OCI-LY1 (cell line): Measurements from ENCODE around the gene TTC28.

Source experiments
- H2AFZ ChIP-seq: fragments of 200-600 bp; sonication (generic), shearing (Covaris generic); 2 replicates; pipeline ENCODE4 v1.6.0; 2014; ENCODE audit warnings: antibody characterized with exemption, mild to moderate bottlenecking, low read length
- H3F3A ChIP-seq: fragments of 200-600 bp; sonication (generic), shearing (Covaris generic); 2 replicates; pipeline ENCODE4 v1.6.0; 2014; ENCODE audit warnings: mild to moderate bottlenecking, antibody characterized with exemption, low read length, moderate library complexity; ENCODE audit not compliant: insufficient read depth
- H3K27ac ChIP-seq: fragments of 200-600 bp; sonication (generic); 2 replicates; pipeline ENCODE4 v1.5.1; 2014; ENCODE audit warnings: low read length, mixed run types, mild to moderate bottlenecking, low read depth; ENCODE audit not compliant: poor library complexity, severe bottlenecking
- H3K27me3 ChIP-seq: fragments of 200-600 bp; sonication (generic); 2 replicates; pipeline ENCODE4 v1.6.0; 2014; ENCODE audit warnings: antibody characterized with exemption, mild to moderate bottlenecking, low read length, moderate library complexity; ENCODE audit not compliant: insufficient read depth
- H3K36me3 ChIP-seq: fragments of 200-600 bp; sonication (generic); 2 replicates; pipeline ENCODE4 v1.6.1; 2014; ENCODE audit warnings: mild to moderate bottlenecking, antibody characterized with exemption, low read length, moderate library complexity, mixed read lengths; ENCODE audit not compliant: insufficient read depth
- H3K4me1 ChIP-seq: fragments of 200-600 bp; sonication (generic); 2 replicates; pipeline ENCODE4 v1.5.1; 2014; ENCODE audit warnings: mild to moderate bottlenecking, low read length, moderate library complexity; ENCODE audit not compliant: insufficient read depth, severe bottlenecking
- H3K4me2 ChIP-seq: fragments of 200-600 bp; sonication (generic), shearing (Covaris generic); 2 replicates; pipeline ENCODE4 v1.6.1; 2014; ENCODE audit warnings: low read length
- H3K4me3 ChIP-seq: fragments of 200-600 bp; sonication (generic); 2 replicates; pipeline ENCODE4 v1.5.1; 2014; ENCODE audit warnings: low read length, low read depth, mild to moderate bottlenecking, mixed read lengths; ENCODE audit not compliant: poor library complexity, severe bottlenecking
- H3K79me2 ChIP-seq: fragments of 200-600 bp; shearing (Covaris generic); 2 replicates; pipeline ENCODE4 v1.6.1; 2016; ENCODE audit warnings: mixed run types, low read length, mixed read lengths; ENCODE audit not compliant: insufficient read depth
- H3K9ac ChIP-seq: fragments of 200-600 bp; sonication (generic), shearing (Covaris generic); 2 replicates; pipeline ENCODE4 v1.6.1; 2014; ENCODE audit warnings: mild to moderate bottlenecking, low read length, mixed read lengths
- H3K9me2 ChIP-seq: fragments of 200-600 bp; sonication (generic), shearing (Covaris generic); 2 replicates; pipeline ENCODE4 v1.6.1; 2014; ENCODE audit warnings: low read depth, mild to moderate bottlenecking, low read length, mixed read lengths
- H3K9me3 ChIP-seq: fragments of 200-600 bp; shearing (Covaris generic); 2 replicates; pipeline ENCODE4 v1.6.1; 2014; ENCODE audit warnings: low read length, mixed read lengths
- H4K20me1 ChIP-seq: fragments of 200-600 bp; sonication (generic), shearing (Covaris generic); 2 replicates; pipeline ENCODE4 v1.6.0; 2016; ENCODE audit warnings: mild to moderate bottlenecking, low read length; ENCODE audit not compliant: insufficient read depth
- EZH2 ChIP-seq: fragments of 200-600 bp; sonication (generic), shearing (Covaris generic); IDR thresholded peaks from 2 replicates; pipeline ENCODE4 v1.8.0; 2017; ENCODE audit warnings: borderline replicate concordance, mixed run types, mild to moderate bottlenecking, antibody characterized with exemption, low read length, moderate library complexity, mixed read lengths
- TF ChIP-seq, protein P1 (sequence below): fragments of 200-600 bp; sonication (generic), shearing (Covaris generic); IDR thresholded peaks from 2 replicates; pipeline ENCODE4 v1.5.1; 2017; ENCODE audit warnings: mild to moderate bottlenecking, antibody characterized with exemption, low read length, moderate library complexity, mixed read lengths

Gene TTC28

DNA sequence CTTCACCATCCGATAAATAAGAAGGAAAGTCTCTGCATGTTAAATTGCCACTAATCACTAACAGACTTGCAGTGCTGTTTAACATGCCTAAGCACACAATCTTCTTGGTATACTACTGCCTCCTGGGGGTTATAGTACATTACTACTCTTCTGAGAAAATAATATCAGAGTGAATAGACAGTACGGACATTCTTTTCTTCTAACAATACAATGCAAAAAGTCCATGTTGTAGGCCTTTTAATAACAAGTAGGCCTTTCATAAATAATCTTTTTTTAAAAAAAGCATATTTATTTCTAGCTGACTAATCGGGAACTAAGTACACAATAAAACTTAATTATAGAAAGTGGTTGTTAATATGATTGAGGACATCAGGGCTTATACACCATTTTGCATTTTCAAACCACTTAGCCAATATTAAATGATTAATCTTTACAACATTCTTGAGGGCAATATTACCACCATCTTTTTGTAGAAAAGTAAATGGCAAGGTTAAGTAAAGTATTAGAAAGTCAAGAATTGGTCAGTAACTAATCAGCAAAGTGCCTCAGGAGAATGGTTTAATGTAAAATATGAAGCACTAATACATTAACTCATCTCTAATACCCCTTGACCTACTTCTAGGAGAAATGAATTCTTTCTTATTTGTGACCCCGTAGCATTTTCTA is 84.7 kb downstream of the TTC28 start:
- no peaks in the 10 kb centered on the region for H3F3A ChIP-seq
- H3K9me3 ChIP-seq = no peaks in the 10 kb centered on the region
- no peak overlapping the region for H3K4me3 ChIP-seq
- no peaks in the 10 kb centered on the region for H4K20me1 ChIP-seq
- no peaks in the 10 kb centered on the region for H3K36me3 ChIP-seq
- H3K4me2 ChIP-seq = no peak overlapping the region
- no peak overlapping the region for H3K27ac ChIP-seq
- H3K79me2 ChIP-seq = no peaks in the 10 kb centered on the region
- no peak for TF ChIP-seq EZH2
- TF ChIP-seq, protein P1, sequence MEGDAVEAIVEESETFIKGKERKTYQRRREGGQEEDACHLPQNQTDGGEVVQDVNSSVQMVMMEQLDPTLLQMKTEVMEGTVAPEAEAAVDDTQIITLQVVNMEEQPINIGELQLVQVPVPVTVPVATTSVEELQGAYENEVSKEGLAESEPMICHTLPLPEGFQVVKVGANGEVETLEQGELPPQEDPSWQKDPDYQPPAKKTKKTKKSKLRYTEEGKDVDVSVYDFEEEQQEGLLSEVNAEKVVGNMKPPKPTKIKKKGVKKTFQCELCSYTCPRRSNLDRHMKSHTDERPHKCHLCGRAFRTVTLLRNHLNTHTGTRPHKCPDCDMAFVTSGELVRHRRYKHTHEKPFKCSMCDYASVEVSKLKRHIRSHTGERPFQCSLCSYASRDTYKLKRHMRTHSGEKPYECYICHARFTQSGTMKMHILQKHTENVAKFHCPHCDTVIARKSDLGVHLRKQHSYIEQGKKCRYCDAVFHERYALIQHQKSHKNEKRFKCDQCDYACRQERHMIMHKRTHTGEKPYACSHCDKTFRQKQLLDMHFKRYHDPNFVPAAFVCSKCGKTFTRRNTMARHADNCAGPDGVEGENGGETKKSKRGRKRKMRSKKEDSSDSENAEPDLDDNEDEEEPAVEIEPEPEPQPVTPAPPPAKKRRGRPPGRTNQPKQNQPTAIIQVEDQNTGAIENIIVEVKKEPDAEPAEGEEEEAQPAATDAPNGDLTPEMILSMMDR = peak; percentile 75
- H3K4me1 ChIP-seq = no peaks in the 10 kb centered on the region
- no peaks in the 10 kb centered on the region for H3K9me2 ChIP-seq
- no peak overlapping the region for H3K9ac ChIP-seq
- H2AFZ ChIP-seq = no peak overlapping the region
- no peaks in the 10 kb centered on the region for H3K27me3 ChIP-seq

DNA sequence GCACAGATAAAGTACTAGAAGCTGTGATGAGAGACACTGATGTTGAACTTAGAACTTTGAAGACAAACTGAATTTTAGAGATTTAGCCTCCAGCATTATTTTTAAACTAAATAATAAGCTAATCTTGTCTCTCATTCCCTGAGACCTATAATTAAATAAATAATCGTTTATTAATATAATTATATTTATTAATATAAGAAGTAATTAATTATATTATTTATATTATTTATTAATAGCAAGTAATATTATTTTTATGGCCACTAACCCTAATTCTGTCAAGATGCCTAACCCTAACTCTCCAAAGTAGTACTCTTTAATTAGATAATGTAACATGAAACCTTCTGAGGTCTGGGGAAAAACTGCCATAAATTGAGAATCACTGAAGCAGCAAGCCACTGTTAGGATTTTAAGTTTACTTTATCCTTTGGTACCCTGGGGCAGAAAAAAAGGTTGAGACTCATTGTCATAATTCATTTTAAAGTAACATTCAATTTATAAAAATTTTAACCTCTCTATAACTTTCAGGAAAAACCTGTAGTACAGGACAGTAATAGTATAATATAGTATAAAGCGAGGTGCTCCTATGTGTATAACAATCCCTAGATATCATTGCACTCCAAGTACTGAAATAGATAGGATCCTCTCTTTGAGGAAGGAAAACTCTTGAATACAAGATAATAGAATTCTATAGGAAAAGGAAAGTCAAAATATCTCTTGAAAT is 85.4 kb downstream of the TTC28 start:
- Histone ChIP-seq H3K27ac (no peak overlapping the region), H3K4me3 (no peak overlapping the region), H3K9me3 (no peaks in the 10 kb centered on the region), H3K36me3 (no peaks in the 10 kb centered on the region), H3K4me1 (no peaks in the 10 kb centered on the region), H3K9ac (no peak overlapping the region), H3K27me3 (no peaks in the 10 kb centered on the region), H3K4me2 (no peak overlapping the region), H2AFZ (no peak overlapping the region), H3K9me2 (no peaks in the 10 kb centered on the region), H3F3A (no peaks in the 10 kb centered on the region), H4K20me1 (no peaks in the 10 kb centered on the region), H3K79me2 (no peaks in the 10 kb centered on the region)
- TF ChIP-seq, protein P1 = no peak
- no peak for TF ChIP-seq EZH2

DNA sequence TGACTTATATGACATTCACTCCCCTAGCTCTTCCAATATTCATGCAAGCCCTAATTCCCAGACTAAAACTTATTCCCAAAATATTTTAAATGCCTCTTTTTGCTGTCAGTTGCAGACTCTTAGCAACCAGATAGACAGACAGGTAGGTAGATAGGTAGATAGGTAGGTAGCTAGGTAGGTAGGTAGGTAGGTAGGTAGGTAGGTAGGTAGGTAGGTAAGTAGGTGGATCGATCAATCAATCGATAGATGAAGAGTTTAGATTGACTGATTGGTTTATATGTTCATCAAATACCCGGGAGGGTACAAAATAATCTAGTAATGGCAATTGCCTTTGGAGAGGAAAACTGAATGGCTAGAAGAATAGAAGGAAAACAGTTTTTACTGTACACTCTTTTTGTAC is 86.3 kb downstream of the TTC28 start:
- no peak overlapping the region for H3K27ac ChIP-seq
- no peak overlapping the region for H2AFZ ChIP-seq
- no peak overlapping the region for H3K9ac ChIP-seq
- H4K20me1 ChIP-seq = no peaks in the 10 kb centered on the region
- no peak overlapping the region for H3K4me2 ChIP-seq
- H3F3A ChIP-seq = no peaks in the 10 kb centered on the region
- H3K4me3 ChIP-seq = no peak overlapping the region
- no peaks in the 10 kb centered on the region for H3K27me3 ChIP-seq
- H3K36me3 ChIP-seq = no peaks in the 10 kb centered on the region
- no peaks in the 10 kb centered on the region for H3K79me2 ChIP-seq
- no peaks in the 10 kb centered on the region for H3K9me2 ChIP-seq
- no peak for TF ChIP-seq EZH2
- TF ChIP-seq, protein P1 = no peak
- no peaks in the 10 kb centered on the region for H3K4me1 ChIP-seq
- no peaks in the 10 kb centered on the region for H3K9me3 ChIP-seq
